Measurements from ENCODE around the gene SLC9A9. TPM values are rescaled to one million over a fixed set of nuclear protein-coding genes. Genes with fewer than 3 reads are reported as not detected.

SLC9A9 gene
- total and polyA plus RNA-seq, 2 of the 8 experiments (the other 6 are each of a cell fraction or from before 2014, with no cell fraction given), result 0.48 to 1.1 TPM

DNA sequence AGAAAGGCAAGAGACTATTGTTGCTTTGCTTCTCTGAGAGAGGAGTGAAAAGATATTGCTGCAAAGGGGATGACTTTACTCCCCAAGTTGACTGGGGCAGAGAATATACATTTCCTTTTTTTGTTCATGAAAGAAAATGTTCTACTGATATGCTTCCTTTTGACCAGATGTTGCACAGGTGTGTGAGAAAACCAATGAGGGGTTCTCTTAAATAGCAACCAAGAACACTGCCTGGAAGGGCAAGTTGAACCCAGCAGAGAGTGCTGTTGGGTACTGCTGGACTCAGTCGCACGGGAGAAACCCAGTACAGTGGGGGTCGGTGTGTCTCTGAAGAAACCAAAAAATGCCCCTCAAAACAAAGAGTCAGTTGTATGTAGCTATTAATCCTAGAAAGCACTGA is 627.5 kb downstream of the SLC9A9 start (continued):
- no peak for TF ChIP-seq FOSL1 (IDR thresholded peaks at IDR 0.05; ENCODE audit: insufficient read depth, low read depth, low read length)
- TF ChIP-seq MAFK (IDR thresholded peaks at IDR 0.05; ENCODE audit: low read depth, low read length), result no peak
- TF ChIP-seq SRF (IDR thresholded peaks at IDR 0.05; ENCODE audit: low read depth, low read length), result no peak
